HG03095 (cell line): ENCODE results near the gene PRR16.

Experiments used
- ATAC-seq: cut with Tn5 transposase; IDR thresholded peaks from one replicate; pipeline ENCODE4 v1.9.1; 2021; ENCODE audit warnings: moderate library complexity; ENCODE audit not compliant: unreplicated experiment

PRR16 gene

GRCh38 chr5:120463006-120463680 is 957 bp upstream of the PRR16 start:
- ATAC-seq: no peak

- ATAC-seq: no peak
Measured at GRCh38 chr5:120464627-120465435, 731 bp downstream of the PRR16 start.

GRCh38 chr5:120465436-120465961 is 1.4 kb downstream of the PRR16 start:
- ATAC-seq: no peak

DNA sequence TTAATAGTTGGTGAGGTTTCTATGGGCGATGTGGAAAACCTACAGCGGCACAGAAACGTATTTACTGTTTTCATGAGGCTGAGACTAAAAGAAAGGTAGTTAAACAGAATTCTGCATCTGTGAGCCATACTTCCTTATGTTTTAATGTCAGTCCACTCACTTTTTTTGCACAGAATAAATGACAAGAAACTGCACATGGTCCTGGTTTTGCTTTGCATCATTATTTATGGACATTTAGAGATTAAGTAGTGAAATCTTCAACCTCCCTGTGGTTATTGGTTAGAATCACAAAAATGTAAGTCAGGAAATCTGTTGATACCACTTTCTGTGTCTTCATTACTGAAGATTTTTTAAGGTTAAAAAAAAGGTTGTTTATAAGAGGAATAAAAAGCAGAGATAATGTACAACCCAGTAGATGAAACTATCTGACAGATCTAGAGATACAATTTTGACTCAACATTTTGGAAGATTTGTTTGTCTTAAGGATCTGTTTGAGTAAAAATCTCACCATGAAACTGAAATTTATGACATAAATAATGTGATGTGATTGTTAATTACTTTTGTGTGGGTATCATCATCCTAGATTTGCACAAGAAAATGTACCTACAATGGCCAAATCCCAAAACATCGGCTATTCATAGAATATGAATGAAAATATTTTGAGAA is 2.4 kb downstream of the PRR16 start:
- ATAC-seq: no peak

DNA sequence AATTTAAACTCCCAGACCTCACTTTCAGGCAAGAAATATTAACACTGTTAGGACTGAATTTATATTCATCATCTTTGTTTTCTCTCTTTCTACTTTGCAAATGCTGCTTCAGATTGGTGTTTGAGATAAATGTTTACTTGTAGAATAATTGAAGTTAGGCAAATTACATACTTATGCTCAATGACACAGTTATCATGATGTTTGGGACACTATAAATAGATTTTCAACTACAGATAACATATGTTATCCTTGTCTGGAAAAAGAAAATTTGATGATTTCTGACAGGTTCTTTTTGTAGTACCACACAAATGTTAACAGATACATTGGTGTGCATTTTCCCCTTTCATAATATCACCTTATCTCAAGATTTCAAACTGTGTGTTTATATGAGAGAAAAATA is 7.9 kb downstream of the PRR16 start:
- ATAC-seq: no peak

DNA sequence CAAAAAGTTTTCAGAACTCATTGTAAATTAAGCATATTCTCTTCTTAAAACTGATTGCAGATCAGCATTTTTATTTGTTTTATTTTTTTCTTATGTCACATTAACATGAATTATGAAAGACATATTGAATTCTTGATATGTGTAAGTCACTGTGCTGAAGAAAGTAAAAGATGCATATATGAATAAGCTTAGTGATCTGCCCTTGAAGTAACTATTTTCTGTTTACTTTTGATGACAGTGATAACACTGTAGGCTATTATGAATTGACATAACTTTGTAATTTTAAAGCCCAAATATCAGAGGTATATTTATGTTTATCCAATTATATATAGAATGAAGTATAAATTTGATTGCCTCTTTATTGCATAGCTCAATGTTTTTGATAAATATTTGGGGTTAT is 8.8 kb downstream of the PRR16 start:
- no peak for ATAC-seq

DNA sequence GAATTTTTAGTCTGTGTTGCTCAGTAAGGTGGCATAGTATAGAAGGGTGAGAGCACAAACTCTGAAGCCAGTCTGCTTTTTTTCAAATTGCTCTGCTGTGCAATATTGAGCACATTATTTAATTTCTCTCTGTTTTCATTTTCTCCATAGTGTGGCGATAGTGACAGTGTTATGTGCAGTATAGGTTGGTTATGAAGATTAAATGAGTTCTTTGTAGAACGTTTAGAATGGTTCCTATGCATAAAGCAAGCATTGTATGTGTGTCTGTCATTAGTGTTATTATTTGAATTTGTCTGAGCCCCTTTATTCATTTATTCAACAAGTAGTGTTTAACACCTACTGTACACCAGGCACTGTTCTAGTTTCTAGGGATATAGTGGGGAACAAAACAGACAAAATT is 9.2 kb downstream of the PRR16 start:
- ATAC-seq: no peak

- ATAC-seq: no peak
Measured at GRCh38 chr5:120476063-120476462, 12.0 kb downstream of the PRR16 start.

GRCh38 chr5:120479066-120479465 is 15.0 kb downstream of the PRR16 start:
- ATAC-seq: no peak

GRCh38 chr5:120499876-120500563 is 35.9 kb downstream of the PRR16 start:
- no peak for ATAC-seq

GRCh38 chr5:120502531-120502930 is 38.4 kb downstream of the PRR16 start:
- ATAC-seq: no peak

DNA sequence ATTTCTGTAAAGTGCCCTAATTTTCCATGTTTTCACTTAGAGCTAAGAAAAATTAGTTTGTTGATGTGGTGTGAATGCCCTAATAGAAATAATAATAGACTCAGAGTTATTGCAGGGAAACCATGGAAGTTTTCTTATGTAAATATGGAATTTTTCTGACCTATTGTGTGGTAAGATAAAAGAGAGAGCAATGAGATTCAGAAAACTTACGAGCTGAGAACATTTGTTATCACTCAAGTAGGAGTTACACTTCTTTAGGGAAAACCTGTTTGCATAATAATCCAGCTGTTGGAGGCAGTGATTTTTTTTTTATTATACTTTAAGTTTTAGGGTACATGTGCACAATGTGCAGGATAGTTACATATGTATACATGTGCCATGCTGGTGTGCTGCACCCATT is 39.2 kb downstream of the PRR16 start:
- no peak for ATAC-seq

- no peak for ATAC-seq
Measured at GRCh38 chr5:120504057-120504456, 40.0 kb downstream of the PRR16 start.

DNA sequence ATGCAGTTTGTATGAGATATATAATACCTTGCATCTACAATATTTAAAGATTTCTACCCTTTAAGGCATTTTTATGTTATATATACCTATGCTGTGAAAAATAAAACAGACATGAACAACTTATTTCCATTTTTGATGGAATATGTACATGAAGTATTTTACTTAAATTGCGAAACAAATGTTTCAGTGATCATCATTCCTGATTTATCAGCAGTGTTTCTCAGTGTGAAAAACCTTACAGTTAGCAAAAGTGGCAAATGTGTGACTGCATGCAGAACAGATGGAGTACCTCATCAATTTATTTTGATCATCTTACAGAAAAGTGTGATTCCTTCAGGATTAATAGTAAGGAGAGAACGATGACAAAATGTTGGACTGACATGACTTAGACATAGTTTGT is 43.1 kb downstream of the PRR16 start:
- no peak for ATAC-seq

- no peak for ATAC-seq
Measured at GRCh38 chr5:120507800-120508463, 43.8 kb downstream of the PRR16 start.

- no peak for ATAC-seq
Measured at GRCh38 chr5:120509053-120509452, 45.0 kb downstream of the PRR16 start.

DNA sequence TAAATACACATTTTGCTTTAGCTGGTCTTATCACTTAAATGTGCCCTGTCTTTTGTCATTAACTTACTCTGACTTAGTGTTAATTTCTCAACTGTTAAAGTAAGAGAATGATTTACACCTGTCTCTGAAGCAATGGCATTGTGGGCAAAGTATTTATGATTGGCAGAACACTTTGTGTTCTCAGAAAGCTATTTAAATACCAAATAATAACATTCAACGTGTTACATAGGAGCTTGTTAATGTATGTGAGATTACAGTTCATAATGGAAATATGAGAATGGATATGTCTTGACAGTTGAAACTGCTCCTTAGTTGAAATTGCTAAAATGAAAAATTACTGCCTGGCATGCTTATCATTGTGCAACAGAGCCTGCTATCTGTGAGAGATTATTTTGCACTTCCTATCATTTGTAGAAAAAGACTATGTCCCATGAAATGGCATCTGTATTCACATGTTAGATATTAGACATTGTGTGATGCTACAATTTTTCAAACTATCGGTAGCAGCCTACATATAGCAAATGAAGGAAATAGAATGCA is 46.1 kb downstream of the PRR16 start:
- no peak for ATAC-seq

GRCh38 chr5:120510994-120511686 is 47.0 kb downstream of the PRR16 start:
- no peak for ATAC-seq

- ATAC-seq: no peak
Measured at GRCh38 chr5:120512068-120512467, 48.0 kb downstream of the PRR16 start.
